HepG2 (cell line): Measurements from ENCODE around the gene SMC1A. TPM values are rescaled to one million over a fixed set of nuclear protein-coding genes. Genes with fewer than 3 reads are reported as not detected.

ENCODE experiments used
- ATAC-seq: fragments of 200-7000 bp; cut with Tn5 transposase; 3 replicates; pipeline ENCODE4 v1.9.1; 2020; ENCODE audit warnings: mild to moderate bottlenecking, moderate library complexity
- BruUV-seq: library from RNA; stranded (reverse); fragments of 400-500 nt; replicated peaks from 2 replicates; lab custom pipeline; 2021; lab: Mats Ljungman, UMichigan
- CTCF ChIA-PET: fragments of 300-600 bp; formaldehyde crosslinking; extraction: SDS; loops from one replicate; lab custom pipeline; 2021; ENCODE audit warnings: low total read pairs, inconsistent platforms, low intra/inter-chr PET ratio; lab: Yijun Ruan, JAX
- POLR2A ChIA-PET: fragments of 350-600 bp; sonication (Branson Sonifier 250); formaldehyde crosslinking; loops from one replicate; lab custom pipeline; 2020; ENCODE audit warnings: antibody characterized with exemption, inconsistent platforms; lab: Yijun Ruan, JAX
- DNase-seq: peaks from one replicate; pipeline ENCODE4 v3.0.0-alpha.2; 2015; ENCODE audit warnings: low spot score
- FAIRE-seq: peaks from 3 replicates; lab custom pipeline; 2011; peaks lifted over from hg19 to GRCh38; lab: Jason Lieb, UNC
- H2AFZ ChIP-seq: one replicate; pipeline ENCODE4 v1.6.1; 2011; ENCODE audit warnings: low read length, inconsistent platforms
- H3K27ac ChIP-seq: fragments of 300-600 bp; 3 replicates; pipeline ENCODE4 v1.8.0; 2011; ENCODE audit warnings: mixed run types, mild to moderate bottlenecking, mixed read lengths, low read length, inconsistent platforms; ENCODE audit not compliant: insufficient read depth; ENCODE audit errors: extremely low read length
- H3K27me3 ChIP-seq, 2 experiments: fragments of 200-600 bp in 1 of 2; 2 replicates in 1 of 2; 3 replicates in 1 of 2; pipeline versions ENCODE4 v1.6.0 to v1.8.0; 2011; ENCODE audit warnings: low read length in 2 of 2, mild to moderate bottlenecking in 2 of 2, moderate library complexity in 2 of 2, inconsistent platforms in 1 of 2; ENCODE audit not compliant: insufficient read depth in 2 of 2, control insufficient read depth in 1 of 2
- H3K36me3 ChIP-seq, 2 experiments: fragments of 200-600 bp in 1 of 2; replicated peaks in 1 of 2; 2 replicates in 1 of 2; 3 replicates in 1 of 2; pipeline versions ENCODE4 v1.5.1 to v1.8.0; 2011; ENCODE audit warnings: low read length in 2 of 2, inconsistent platforms in 1 of 2; ENCODE audit not compliant: insufficient read depth in 2 of 2, control insufficient read depth in 1 of 2
- H3K4me1 ChIP-seq: 2 replicates; pipeline ENCODE4 v1.5.1; 2012; ENCODE audit warnings: low read length, inconsistent platforms; ENCODE audit not compliant: insufficient read depth
- H3K4me2 ChIP-seq: 2 replicates; pipeline ENCODE4 v1.6.0; 2011; ENCODE audit warnings: low read depth, low read length, inconsistent platforms
- H3K4me3 ChIP-seq, 3 experiments: fragments of 200-600 bp in 1 of 3; sonication (generic), shearing (Covaris generic) in 1 of 3; replicated peaks in 1 of 3; 2 replicates each; pipeline ENCODE4 v1.5.1; 2011 to 2016; ENCODE audit warnings: low read length in 3 of 3, inconsistent platforms in 2 of 3, low read depth in 2 of 3, mild to moderate bottlenecking in 2 of 3, control low read depth in 1 of 3, mixed read lengths in 1 of 3; ENCODE audit not compliant: insufficient read depth in 1 of 3
- H3K79me2 ChIP-seq: one replicate; pipeline ENCODE4 v1.6.1; 2011; ENCODE audit warnings: low read length, inconsistent platforms; ENCODE audit not compliant: insufficient read depth
- H3K9ac ChIP-seq: 2 replicates; pipeline ENCODE4 v1.6.0; 2011; ENCODE audit warnings: mild to moderate bottlenecking, low read depth, low read length, inconsistent platforms; ENCODE audit not compliant: insufficient read depth
- H3K9me3 ChIP-seq: 2 replicates; pipeline ENCODE4 v1.5.1; 2012; ENCODE audit warnings: mild to moderate bottlenecking, low read length
- H4K20me1 ChIP-seq: 2 replicates; pipeline ENCODE4 v1.6.0; 2011; ENCODE audit warnings: inconsistent platforms, mild to moderate bottlenecking, low read length, moderate library complexity; ENCODE audit not compliant: insufficient read depth
- ATRX ChIP-seq: sonication (generic); formaldehyde crosslinking; IDR thresholded peaks from 2 replicates; pipeline ENCODE4 v1.4.0; 2020; ENCODE audit warnings: missing genetic modification reagents, borderline replicate concordance
- FIP1L1 ChIP-seq: fragments of 200-400 bp; formaldehyde crosslinking; IDR thresholded peaks from 2 replicates; pipeline ENCODE4 v1.6.1; 2018; ENCODE audit warnings: low read depth, mild to moderate bottlenecking, low read length, moderate library complexity, borderline replicate concordance; ENCODE audit not compliant: insufficient read depth
- FLYWCH1 ChIP-seq: sonication (generic); formaldehyde crosslinking; IDR thresholded peaks from 2 replicates; pipeline ENCODE4 v1.8.1; 2023; ENCODE audit warnings: mild to moderate bottlenecking, missing genetic modification reagents
- HIVEP1 ChIP-seq: sonication (generic); formaldehyde crosslinking; IDR thresholded peaks from 2 replicates; pipeline ENCODE4 v1.4.0; 2020; ENCODE audit warnings: mild to moderate bottlenecking, missing genetic modification reagents
- IKZF4 ChIP-seq: sonication (generic); formaldehyde crosslinking; IDR thresholded peaks from 2 replicates; pipeline ENCODE4 v1.5.1; 2020; ENCODE audit warnings: borderline replicate concordance, mild to moderate bottlenecking, low read depth, missing genetic modification reagents; ENCODE audit errors: not compliant biosample characterization
- IRF9 ChIP-seq: sonication (generic); formaldehyde crosslinking; IDR thresholded peaks from 2 replicates; pipeline ENCODE4 v1.8.0; 2022; ENCODE audit warnings: missing genetic modification reagents, mild to moderate bottlenecking, borderline replicate concordance
- NR3C1 ChIP-seq: sonication (generic); formaldehyde crosslinking; IDR thresholded peaks from 2 replicates; pipeline ENCODE4 v1.4.0; 2020; ENCODE audit warnings: missing genetic modification reagents
- POLR2AphosphoS2 ChIP-seq: IDR thresholded peaks from 2 replicates; pipeline ENCODE4 v1.6.1; 2011; ENCODE audit warnings: low read depth, low read length, improper control_type of control experiment
- SNAPC4 ChIP-seq: sonication (generic); formaldehyde crosslinking; IDR thresholded peaks from 2 replicates; pipeline ENCODE4 v1.4.0; 2020; ENCODE audit warnings: mild to moderate bottlenecking, missing genetic modification reagents
- SP1 ChIP-seq, 2 experiments: fragments of 450-650 bp in 1 of 2; sonication (generic) in 1 of 2; formaldehyde crosslinking in 1 of 2; IDR thresholded peaks; 2 replicates each; pipeline versions ENCODE4 v1.4.0 to v1.6.1; 2016 to 2020; ENCODE audit warnings: missing genetic modification reagents in 1 of 2
- ZNF124 ChIP-seq: sonication (generic); formaldehyde crosslinking; IDR thresholded peaks from 2 replicates; pipeline ENCODE4 v1.4.0; 2020; ENCODE audit warnings: missing genetic modification reagents
- ZNF589 ChIP-seq: sonication (generic); formaldehyde crosslinking; conservative IDR thresholded peaks from 2 replicates; pipeline ENCODE4 v1.8.0; 2022; ENCODE audit warnings: mild to moderate bottlenecking, moderate library complexity, missing genetic modification reagents
- ZNF713 ChIP-seq: sonication (generic); formaldehyde crosslinking; IDR thresholded peaks from 2 replicates; pipeline ENCODE4 v1.4.0; 2020; ENCODE audit warnings: mild to moderate bottlenecking, missing genetic modification reagents
- WGBS: methylation state at CpG from one replicate; pipeline ENCODE4 v1.1.6; 2017; ENCODE audit warnings: low lambda C conversion rate; 5-methylcytosine and 5-hydroxymethylcytosine counted together
- in situ Hi-C: cut with HindIII; loops from 2 replicates; pipeline ENCODE4 v1.10.0; 2017; ENCODE audit warnings: low pct_unique_long_range_greater_than_20kb; ENCODE audit not compliant: extremely low pct_ligation_motif_present
- intact Hi-C: fragments of 100-400 bp; cut with micrococcal nuclease; formaldehyde crosslinking; loops from one replicate; pipeline ENCODE4 v1.10.0; 2022; ENCODE audit not compliant: unreplicated experiment
- polyA plus RNA-seq, 8 experiments: library from polyadenylated mRNA; depleted of rRNA in 3 of 8; stranded (reverse) in 7 of 8; unstranded in 1 of 8; fragments of >200 nt; fragmentation: Illumina TruSeq in 4 of 8; extraction: Trizol in 4 of 8; gene quantifications; 2 replicates each; pipeline versions ENCODE4 v1.2.1 to v1.2.3, GENCODE V29; 2011 to 2016; ENCODE audit warnings: low read depth in 4 of 8, missing spikeins in 1 of 8, mixed read lengths in 1 of 8; ENCODE audit not compliant: insufficient read depth in 1 of 8
- total RNA-seq, 5 experiments: library from RNA; depleted of rRNA; stranded (reverse); fragments of >200 nt; fragmentation: Illumina TruSeq; extraction: Trizol; gene quantifications; 2 replicates each; pipeline ENCODE4 v1.2.3, GENCODE V29; 2016; ENCODE audit warnings: low read depth in 1 of 5
- TF ChIP-seq, protein P1 (sequence below), 2 experiments: IDR thresholded peaks; 2 replicates each; pipeline ENCODE4 v1.6.1; 2011 to 2012; ENCODE audit warnings: low read length in 2 of 2, borderline replicate concordance in 1 of 2, low read depth in 1 of 2, mild to moderate bottlenecking in 1 of 2, moderate library complexity in 1 of 2

Gene SMC1A
- total and polyA plus RNA-seq, 2 of the 13 experiments (the other 11 are each of a cell fraction or from before 2014, with no cell fraction given), result 9.4 to 46.6 TPM

DNA sequence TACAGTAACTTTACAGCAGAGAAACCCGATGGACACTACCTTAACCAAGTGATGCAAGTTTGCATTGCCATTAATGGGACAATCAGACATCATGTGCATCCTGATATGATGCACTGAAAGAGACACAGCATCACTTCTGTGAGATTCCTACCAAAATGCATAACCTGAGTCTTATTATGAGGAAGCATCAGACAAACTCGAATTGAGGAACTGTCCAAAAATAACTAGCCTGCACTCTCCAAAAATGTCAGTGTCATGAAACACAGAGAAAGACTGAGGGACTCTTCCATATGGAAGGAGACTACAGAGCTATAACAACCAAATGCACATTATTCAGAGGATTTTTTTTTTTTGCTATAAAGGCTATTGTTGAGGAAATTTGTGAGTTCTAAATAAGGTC lies 74.5 kb downstream of the SMC1A start:
- no peak overlapping the region for H2AFZ ChIP-seq
- POLR2A ChIA-PET, result no interaction called here
- H4K20me1 ChIP-seq, result no peaks in the 10 kb centered on the region
- FAIRE-seq (no peak), DNase-seq (no peak), ATAC-seq (no peak)
- no peaks in the 10 kb centered on the region for H3K79me2 ChIP-seq
- intact Hi-C loops, result no loop called here
- H3K4me1 ChIP-seq, result no peaks in the 10 kb centered on the region
- 0% methylated on average over 1 of the region's 2 CpGs for WGBS
- H3K27ac ChIP-seq, result no peak overlapping the region
- no peak overlapping the region for H3K4me2 ChIP-seq
- no peaks in the 10 kb centered on the region for H3K27me3 ChIP-seq
- CTCF ChIA-PET, result no interaction called here
- H3K9ac ChIP-seq, result no peak overlapping the region
- BruUV-seq, result no TSS peak
- in situ Hi-C loops, result no loop called here
- H3K36me3 ChIP-seq, result no peaks in the 10 kb centered on the region
- H3K4me3 ChIP-seq, result no peak overlapping the region
- no peaks in the 10 kb centered on the region for H3K9me3 ChIP-seq
- TF ChIP-seq ATRX (CRISPR knock-in tag), result no peak
- no peak for TF ChIP-seq SP1 (IDR thresholded peaks at IDR 0.05)
- no peak for TF ChIP-seq SP1 (CRISPR knock-in tag; IDR thresholded peaks at IDR 0.05)
- TF ChIP-seq ZNF124 (CRISPR knock-in tag), result no peak
- TF ChIP-seq IKZF4, result no peak
- TF ChIP-seq IRF9 (CRISPR knock-in tag), result no peak
- no peak for TF ChIP-seq SNAPC4 (CRISPR knock-in tag)
- no peak for TF ChIP-seq ZNF713
- no peak for TF ChIP-seq FIP1L1
- TF ChIP-seq, protein P1, sequence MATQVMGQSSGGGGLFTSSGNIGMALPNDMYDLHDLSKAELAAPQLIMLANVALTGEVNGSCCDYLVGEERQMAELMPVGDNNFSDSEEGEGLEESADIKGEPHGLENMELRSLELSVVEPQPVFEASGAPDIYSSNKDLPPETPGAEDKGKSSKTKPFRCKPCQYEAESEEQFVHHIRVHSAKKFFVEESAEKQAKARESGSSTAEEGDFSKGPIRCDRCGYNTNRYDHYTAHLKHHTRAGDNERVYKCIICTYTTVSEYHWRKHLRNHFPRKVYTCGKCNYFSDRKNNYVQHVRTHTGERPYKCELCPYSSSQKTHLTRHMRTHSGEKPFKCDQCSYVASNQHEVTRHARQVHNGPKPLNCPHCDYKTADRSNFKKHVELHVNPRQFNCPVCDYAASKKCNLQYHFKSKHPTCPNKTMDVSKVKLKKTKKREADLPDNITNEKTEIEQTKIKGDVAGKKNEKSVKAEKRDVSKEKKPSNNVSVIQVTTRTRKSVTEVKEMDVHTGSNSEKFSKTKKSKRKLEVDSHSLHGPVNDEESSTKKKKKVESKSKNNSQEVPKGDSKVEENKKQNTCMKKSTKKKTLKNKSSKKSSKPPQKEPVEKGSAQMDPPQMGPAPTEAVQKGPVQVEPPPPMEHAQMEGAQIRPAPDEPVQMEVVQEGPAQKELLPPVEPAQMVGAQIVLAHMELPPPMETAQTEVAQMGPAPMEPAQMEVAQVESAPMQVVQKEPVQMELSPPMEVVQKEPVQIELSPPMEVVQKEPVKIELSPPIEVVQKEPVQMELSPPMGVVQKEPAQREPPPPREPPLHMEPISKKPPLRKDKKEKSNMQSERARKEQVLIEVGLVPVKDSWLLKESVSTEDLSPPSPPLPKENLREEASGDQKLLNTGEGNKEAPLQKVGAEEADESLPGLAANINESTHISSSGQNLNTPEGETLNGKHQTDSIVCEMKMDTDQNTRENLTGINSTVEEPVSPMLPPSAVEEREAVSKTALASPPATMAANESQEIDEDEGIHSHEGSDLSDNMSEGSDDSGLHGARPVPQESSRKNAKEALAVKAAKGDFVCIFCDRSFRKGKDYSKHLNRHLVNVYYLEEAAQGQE (IDR thresholded peaks at IDR 0.05; ENCODE audit: borderline replicate concordance in 1 of 2, low read depth in 1 of 2, low read length in 2 of 2), result no peak
- no peak for TF ChIP-seq ZNF589
- TF ChIP-seq HIVEP1 (CRISPR knock-in tag), result no peak
- TF ChIP-seq POLR2AphosphoS2, result no peak
- no peak for TF ChIP-seq NR3C1
- no peak for TF ChIP-seq FLYWCH1 (CRISPR knock-in tag)
